Calu3 (cell line): ENCODE results near the gene HMOX1. TPM values are rescaled to one million over a fixed set of nuclear protein-coding genes. Genes with fewer than 3 reads are reported as not detected.

Experiments used
- BruUV-seq: library from RNA; stranded (reverse); fragments of 400-500 nt; replicated peaks from 2 replicates; lab custom pipeline; 2021; lab: Mats Ljungman, UMichigan
- CTCF ChIA-PET: fragments of 300-600 bp; sonication (Branson Sonifier 250); formaldehyde crosslinking; loops from one replicate; lab custom pipeline; 2022; ENCODE audit warnings: antibody characterized with exemption; lab: Charles Lee
- DNase-seq: peaks from one replicate; pipeline ENCODE4 v3.0.0; 2022
- H3K27ac Mint-ChIP-seq: one replicate; pipeline ENCODE4 v1.8.0; 2022; ENCODE audit warnings: mixed read lengths; ENCODE audit not compliant: unreplicated experiment
- H3K27me3 Mint-ChIP-seq: one replicate; pipeline ENCODE4 v1.8.0; 2022; ENCODE audit warnings: mixed read lengths; ENCODE audit not compliant: unreplicated experiment
- H3K36me3 Mint-ChIP-seq: one replicate; pipeline ENCODE4 v1.8.0; 2022; ENCODE audit warnings: mild to moderate bottlenecking, moderate library complexity, mixed read lengths; ENCODE audit not compliant: insufficient read depth, unreplicated experiment
- H3K4me1 Mint-ChIP-seq: one replicate; pipeline ENCODE4 v1.8.0; 2022; ENCODE audit warnings: mild to moderate bottlenecking, low read depth, mixed read lengths; ENCODE audit not compliant: unreplicated experiment
- H3K4me3 Mint-ChIP-seq: one replicate; pipeline ENCODE4 v1.8.0; 2022; ENCODE audit warnings: mild to moderate bottlenecking, low read depth, moderate library complexity, mixed read lengths; ENCODE audit not compliant: unreplicated experiment
- H3K9me3 Mint-ChIP-seq: one replicate; pipeline ENCODE4 v1.8.0; 2022; ENCODE audit warnings: low read depth, mixed read lengths; ENCODE audit not compliant: unreplicated experiment
- CTCF ChIP-seq: fragments of 200-600 bp; IDR thresholded peaks from one replicate; pipeline ENCODE4 v1.8.0; 2022; ENCODE audit warnings: antibody characterized with exemption; ENCODE audit not compliant: unreplicated experiment
- intact Hi-C: fragments of 100-400 bp; cut with micrococcal nuclease; formaldehyde crosslinking; loops from one replicate; pipeline ENCODE4 v1.10.0; 2022; ENCODE audit not compliant: unreplicated experiment
- total RNA-seq: library from RNA; stranded (reverse); gene quantifications from 2 replicates; pipeline ENCODE4 v1.2.3, GENCODE V29; 2022

The HMOX1 gene
- total RNA-seq, 1 experiment from 2014 or later, result 0.85 TPM

GRCh38 chr22:35417606-35418005 is 36.7 kb downstream of the HMOX1 start:
- no peaks in the 10 kb centered on the region for H3K27me3 Mint-ChIP-seq
- BruUV-seq, result no TSS peak
- no peaks in the 10 kb centered on the region for H3K4me1 Mint-ChIP-seq
- CTCF ChIA-PET, result no interaction called here
- no peaks in the 10 kb centered on the region for H3K9me3 Mint-ChIP-seq
- H3K4me3 Mint-ChIP-seq, result no peak overlapping the region
- no peak for DNase-seq
- TF ChIP-seq CTCF, result no peak
- intact Hi-C loops, result no loop called here
- H3K36me3 Mint-ChIP-seq, result peaks cover 11% of the 10 kb centered on the region
- no peak overlapping the region for H3K27ac Mint-ChIP-seq

DNA sequence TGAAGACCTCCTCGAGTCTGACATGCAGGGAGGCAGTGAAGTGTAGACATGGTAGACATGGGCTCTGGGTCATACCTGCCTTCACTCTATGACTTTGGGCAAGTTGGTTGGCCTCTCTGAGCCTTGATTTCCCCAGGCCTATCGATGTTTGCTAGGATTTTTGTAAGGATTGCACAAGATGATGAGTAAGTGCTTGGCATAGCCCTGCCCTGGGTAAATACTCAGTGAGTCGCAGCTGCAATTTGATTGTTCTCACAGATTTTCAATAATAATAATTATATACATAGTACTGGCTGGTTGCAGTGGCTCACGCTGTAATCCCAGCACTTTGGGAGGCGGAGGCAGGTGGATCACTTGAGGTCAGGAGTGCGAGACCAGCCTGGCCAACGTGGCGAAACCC is 37.2 kb downstream of the HMOX1 start:
- peaks cover 11% of the 10 kb centered on the region for H3K36me3 Mint-ChIP-seq
- BruUV-seq, result no TSS peak
- no peaks in the 10 kb centered on the region for H3K27me3 Mint-ChIP-seq
- H3K4me3 Mint-ChIP-seq, result no peak overlapping the region
- no peaks in the 10 kb centered on the region for H3K4me1 Mint-ChIP-seq
- H3K27ac Mint-ChIP-seq, result no peak overlapping the region
- DNase-seq, result no peak
- intact Hi-C loops, result no loop called here
- CTCF ChIA-PET, result interaction anchor here (0.6 kb wide), 1 partner anchor 60 kb away, joined by 4 read pairs; no protein-coding TSS in a partner anchor
- H3K9me3 Mint-ChIP-seq, result no peaks in the 10 kb centered on the region
- TF ChIP-seq CTCF, result no peak

GRCh38 chr22:35418731-35419130 is 37.8 kb downstream of the HMOX1 start:
- H3K9me3 Mint-ChIP-seq, result no peaks in the 10 kb centered on the region
- CTCF ChIA-PET, result interaction anchor here (0.5 to 0.6 kb wide), 2 partner anchors 11 to 59 kb away, joined by 3 to 4 read pairs; no protein-coding TSS in a partner anchor
- intact Hi-C loops, result no loop called here
- H3K4me3 Mint-ChIP-seq, result no peak overlapping the region
- DNase-seq, result no peak
- no TSS peak for BruUV-seq
- no peaks in the 10 kb centered on the region for H3K4me1 Mint-ChIP-seq
- H3K27ac Mint-ChIP-seq, result no peak overlapping the region
- H3K36me3 Mint-ChIP-seq, result peaks cover 11% of the 10 kb centered on the region
- TF ChIP-seq CTCF, result no peak
- no peaks in the 10 kb centered on the region for H3K27me3 Mint-ChIP-seq

- peaks cover 8% of the 10 kb centered on the region for H3K36me3 Mint-ChIP-seq
- no peaks in the 10 kb centered on the region for H3K4me1 Mint-ChIP-seq
- DNase-seq, result no peak
- intact Hi-C loops, result no loop called here
- H3K4me3 Mint-ChIP-seq, result no peak overlapping the region
- no peaks in the 10 kb centered on the region for H3K9me3 Mint-ChIP-seq
- no TSS peak for BruUV-seq
- H3K27me3 Mint-ChIP-seq, result no peaks in the 10 kb centered on the region
- TF ChIP-seq CTCF, result no peak
- CTCF ChIA-PET, result no interaction called here
- H3K27ac Mint-ChIP-seq, result no peak overlapping the region
Measured at GRCh38 chr22:35419756-35420155, 38.9 kb downstream of the HMOX1 start.
